Measurements from ENCODE around the gene BTBD7.

The BTBD7 gene

GRCh38 chr14:93343266-93343665 is 10.4 kb upstream of the BTBD7 start:
- no peaks in the 10 kb centered on the region for H3K36me3 ChIP-seq
- no peaks in the 10 kb centered on the region for H3K27me3 ChIP-seq (ENCODE audit: insufficient read depth, low read depth, severe bottlenecking)
- TF ChIP-seq CTCF (IDR thresholded peaks at IDR 0.05; ENCODE audit: low read depth, low read length): no peak
- no peak overlapping the region for H3K27ac ChIP-seq
- no peak overlapping the region for H3K4me3 ChIP-seq (ENCODE audit: low read depth, low read length)
- DNase-seq: no peak
- peaks cover 7% of the 10 kb centered on the region for H3K9me3 ChIP-seq (ENCODE audit: severe bottlenecking)

- Histone ChIP-seq H3K36me3 (no peaks in the 10 kb centered on the region; the same call in 1 of the 2 replicates), H3K27me3 (ENCODE audit: insufficient read depth, low read depth, severe bottlenecking) (no peaks in the 10 kb centered on the region), H3K9me3 (ENCODE audit: severe bottlenecking) (peaks cover 17% of the 10 kb centered on the region), H3K27ac (no peak overlapping the region), H3K4me3 (ENCODE audit: low read depth, low read length) (no peak overlapping the region)
- DNase-seq: no peak
- no peak for TF ChIP-seq CTCF (IDR thresholded peaks at IDR 0.05; ENCODE audit: low read depth, low read length)
Observed at GRCh38 chr14:93337884-93338283, 5.0 kb upstream of the BTBD7 start.

- Histone ChIP-seq H3K36me3 (no peaks in the 10 kb centered on the region; the same call in 1 of the 2 replicates), H3K27me3 (ENCODE audit: insufficient read depth, low read depth, severe bottlenecking) (no peaks in the 10 kb centered on the region), H3K9me3 (ENCODE audit: severe bottlenecking) (peaks cover 15% of the 10 kb centered on the region), H3K4me3 (ENCODE audit: low read depth, low read length) (no peak overlapping the region), H3K27ac (no peak overlapping the region)
- no peak for DNase-seq
- TF ChIP-seq CTCF (IDR thresholded peaks at IDR 0.05; ENCODE audit: low read depth, low read length): no peak
Observed at GRCh38 chr14:93337143-93337753, 4.4 kb upstream of the BTBD7 start.

- no peaks in the 10 kb centered on the region for H3K27me3 ChIP-seq (ENCODE audit: insufficient read depth, low read depth, severe bottlenecking)
- H3K4me3 ChIP-seq (ENCODE audit: low read depth, low read length): peak overlapping the region; percentile 67
- H3K27ac ChIP-seq: peak overlapping the region; percentile 38
- TF ChIP-seq CTCF (IDR thresholded peaks at IDR 0.05; ENCODE audit: low read depth, low read length): no peak
- no peak for DNase-seq
- no peaks in the 10 kb centered on the region; the same call in 1 of the 2 replicates for H3K36me3 ChIP-seq
- H3K9me3 ChIP-seq (ENCODE audit: severe bottlenecking): peaks cover 11% of the 10 kb centered on the region
Observed at GRCh38 chr14:93333631-93334103, 831 bp upstream of the BTBD7 start.

- no peak for TF ChIP-seq CTCF (IDR thresholded peaks at IDR 0.05; ENCODE audit: low read depth, low read length)
- DNase-seq: peak; percentile 65
- peak overlapping the region; percentile 95 for H3K27ac ChIP-seq
- peaks cover 9% of the 10 kb centered on the region for H3K9me3 ChIP-seq (ENCODE audit: severe bottlenecking)
- no peaks in the 10 kb centered on the region for H3K27me3 ChIP-seq (ENCODE audit: insufficient read depth, low read depth, severe bottlenecking)
- no peaks in the 10 kb centered on the region; the same call in 1 of the 2 replicates for H3K36me3 ChIP-seq
- H3K4me3 ChIP-seq (ENCODE audit: low read depth, low read length): peak overlapping the region; percentile 63
Observed at GRCh38 chr14:93332397-93332852, 411 bp downstream of the BTBD7 start.
